Transverse colon (tissue), 4 donors: ENCODE measurements around the gene GMDS. TPM values are rescaled to one million over a fixed set of nuclear protein-coding genes. Genes with fewer than 3 reads are reported as not detected.

ENCODE experiments used
- DNase-seq: peaks from one replicate; pipeline ENCODE4 v3.0.0-alpha.2; 2019
- H3K27ac ChIP-seq, 4 donors: fragments of 200-600 bp; sonication (generic); 2 replicates each; pipeline ENCODE4 v1.5.1; 2016 to 2018; ENCODE audit warnings: inconsistent platforms in 4 of 4
- H3K27me3 ChIP-seq: fragments of 200-600 bp; sonication (generic); 2 replicates; pipeline ENCODE4 v1.5.1; 2017; ENCODE audit warnings: inconsistent platforms
- H3K36me3 ChIP-seq, 4 donors: fragments of 200-600 bp; sonication (generic); 2 replicates each; pipeline ENCODE4 v1.5.1; 2017 to 2019; ENCODE audit warnings: inconsistent platforms in 4 of 4
- H3K4me1 ChIP-seq, 4 donors: fragments of 200-600 bp; sonication (generic); 2 replicates each; pipeline ENCODE4 v1.5.1; 2017 to 2020; ENCODE audit warnings: inconsistent platforms in 4 of 4
- H3K4me3 ChIP-seq, 4 donors: fragments of 200-600 bp; sonication (generic); 1 replicate in 1 of 4; 2 replicates in 3 of 4; pipeline versions ENCODE4 v1.5.1 to v1.6.1; 2017 to 2019; ENCODE audit warnings: inconsistent platforms in 4 of 4
- H3K9me3 ChIP-seq, 2 donors: fragments of 200-600 bp; sonication (generic); 2 replicates each; pipeline ENCODE4 v1.5.1; 2017 to 2019; ENCODE audit warnings: inconsistent platforms in 2 of 2
- CTCF ChIP-seq, 5 experiments: fragments of 200-600 bp in 3 of 5; fragments of 450-650 bp in 2 of 5; sonication (generic) in 3 of 5; IDR thresholded peaks; 1 replicate in 2 of 5; 2 replicates in 3 of 5; pipeline ENCODE4 v1.5.1; 2016 to 2017; ENCODE audit warnings: antibody characterized with exemption in 5 of 5, inconsistent platforms in 3 of 5, mild to moderate bottlenecking in 2 of 5, moderate library complexity in 1 of 5
- EP300 ChIP-seq: sonication (generic); formaldehyde crosslinking; IDR thresholded peaks from one replicate; pipeline ENCODE4 v1.6.1; 2017; ENCODE audit warnings: antibody characterized with exemption, low read depth
- POLR2A ChIP-seq: fragments of 450-650 bp; IDR thresholded peaks from one replicate; pipeline ENCODE4 v1.6.1; 2016; ENCODE audit warnings: antibody characterized with exemption, mild to moderate bottlenecking, moderate library complexity
- POLR2AphosphoS5 ChIP-seq, 3 donors: sonication (generic); formaldehyde crosslinking; IDR thresholded peaks; one replicate each; pipeline ENCODE4 v1.6.1; 2016; ENCODE audit warnings: antibody characterized with exemption in 3 of 3
- WGBS, 2 donors: methylation state at CpG; one replicate each; pipeline ENCODE4 v1.1.5; 2018; ENCODE audit warnings: low coverage in 1 of 2; 5-methylcytosine and 5-hydroxymethylcytosine counted together
- in situ Hi-C, 4 donors: fragments of 200-750 bp; cut with MboI; loops; one replicate each; pipeline versions ENCODE4 v1.15.0 to v1.15.1; 2017; ENCODE audit warnings: low sequenced_read_pairs in 3 of 4, low pct_ligation_motif_present in 1 of 4, low pct_unique_long_range_greater_than_20kb in 1 of 4
- intact Hi-C: fragments of 100-400 bp; cut with DNase I; formaldehyde crosslinking; loops from one replicate; pipeline ENCODE4 v1.15.1; 2023; ENCODE audit warnings: low total_unique reads
- total RNA-seq, 4 donors: library from RNA; depleted of rRNA; stranded (reverse); fragments of >200 nt; gene quantifications; one replicate each; pipeline ENCODE4 v1.1.0, GENCODE V29; 2016

GMDS gene
- total RNA-seq, 4 donors from 2014 or later = 66.2 to 546 (median 102) TPM

- no peak overlapping the region for H3K27ac ChIP-seq
Observed at GRCh38 chr6:1651362-1651761, 594.0 kb downstream of the GMDS start.

DNA sequence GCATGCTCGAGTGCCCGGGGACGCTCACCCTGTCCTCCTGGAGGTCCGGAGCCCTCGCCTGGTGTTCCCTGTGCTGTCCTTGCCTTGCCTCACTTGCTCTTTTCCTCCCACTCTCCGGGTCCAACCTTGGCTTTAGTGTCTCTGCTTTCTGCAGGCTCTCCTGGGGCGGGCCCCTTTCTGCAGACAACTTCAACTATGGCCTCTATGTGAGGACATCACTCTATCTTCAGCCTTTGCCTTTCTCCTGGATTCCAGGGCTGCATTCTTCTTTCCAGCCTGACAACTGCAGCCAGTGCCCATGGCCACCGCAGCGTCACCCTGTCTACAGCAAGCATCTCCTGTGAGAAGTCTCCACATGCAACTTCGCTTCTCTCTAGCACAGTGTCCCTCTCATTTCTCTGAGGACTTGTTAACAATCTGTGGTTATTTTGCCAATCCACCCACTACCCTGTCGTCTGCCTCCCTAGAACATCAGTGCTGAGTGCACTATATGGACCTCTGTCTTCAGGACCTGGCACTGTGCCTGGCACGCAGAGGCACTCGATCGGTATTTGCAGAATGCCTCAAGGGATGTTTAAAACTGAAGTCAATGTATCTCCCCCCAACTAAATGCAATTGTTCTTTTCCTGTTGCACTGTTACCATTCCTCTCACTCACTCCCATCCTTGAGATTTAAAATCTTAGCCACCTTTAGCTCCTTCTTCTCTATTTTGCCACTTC, 599.8 kb downstream of the GMDS start:
- Histone ChIP-seq H3K9me3 (no peaks in the 10 kb centered on the region), H3K36me3 (no peaks in the 10 kb centered on the region)
- intact Hi-C loops = no loop called here

More at GRCh38 chr6:1651362-1651761, 594.0 kb downstream of the GMDS start:
- intact Hi-C loops = no loop called here
- H3K9me3 ChIP-seq = no peaks in the 10 kb centered on the region
- no peaks in the 10 kb centered on the region for H3K36me3 ChIP-seq
- no peak overlapping the region for H3K4me3 ChIP-seq
- no peaks in the 10 kb centered on the region for H3K4me1 ChIP-seq
- DNase-seq = no peak
- in situ Hi-C loops = no loop called here
- H3K27me3 ChIP-seq = no peaks in the 10 kb centered on the region
- WGBS, 2 donors = 67 to 97% methylated on average over 2 to 3 of the region's 3 CpGs
- TF ChIP-seq POLR2A (no peak), EP300 (no peak), POLR2AphosphoS5 (IDR thresholded peaks at IDR 0.05) (no peak), CTCF (IDR thresholded peaks at IDR 0.05) (no peak)

DNA sequence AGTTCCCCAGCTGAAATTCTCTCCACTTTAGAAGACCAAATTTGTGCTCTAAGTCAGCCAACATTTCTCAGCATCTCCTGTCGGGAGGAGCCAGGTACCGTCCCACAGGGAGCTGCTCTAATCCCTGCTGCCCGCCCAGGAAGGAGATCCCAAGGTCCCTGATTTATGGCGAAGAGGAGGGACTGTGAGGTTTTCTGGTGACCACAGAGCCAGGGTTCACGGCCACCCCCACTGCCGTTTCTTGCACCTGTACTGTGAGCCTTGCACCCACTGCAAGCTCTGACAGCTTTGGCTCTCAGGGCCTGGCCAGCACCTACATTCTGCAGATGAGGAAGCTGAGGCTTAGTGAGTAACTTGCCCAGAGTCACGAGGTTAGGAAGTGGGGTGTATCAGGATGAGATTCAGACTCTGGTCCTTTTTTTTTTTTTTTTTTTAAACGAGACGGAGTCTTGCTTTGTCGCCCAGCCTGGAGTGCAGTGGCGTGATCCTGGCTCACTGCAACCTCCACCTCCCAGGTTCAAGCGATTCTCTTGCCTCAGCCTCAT, 600.8 kb downstream of the GMDS start:
- H3K4me3 ChIP-seq = no peak overlapping the region
- no peaks in the 10 kb centered on the region for H3K4me1 ChIP-seq
- no peaks in the 10 kb centered on the region for H3K9me3 ChIP-seq
- TF ChIP-seq POLR2AphosphoS5 (IDR thresholded peaks at IDR 0.05) = no peak
- no peaks in the 10 kb centered on the region for H3K36me3 ChIP-seq
- in situ Hi-C loops = no loop called here
- no peak overlapping the region for H3K27ac ChIP-seq
- no peaks in the 10 kb centered on the region for H3K27me3 ChIP-seq
- intact Hi-C loops = no loop called here
- no peak for DNase-seq
- WGBS, 2 donors = 83% methylated on average over 12 of the region's 12 CpGs; no CpG with 5 or more reads in 1 of the 2 donors

More for the DNA sequence above, 599.8 kb downstream of the GMDS start:
- H3K27me3 ChIP-seq = no peaks in the 10 kb centered on the region
- H3K4me1 ChIP-seq = no peaks in the 10 kb centered on the region
- no peak overlapping the region for H3K4me3 ChIP-seq
- in situ Hi-C loops = no loop called here
- no peak overlapping the region for H3K27ac ChIP-seq
- no peak for TF ChIP-seq POLR2AphosphoS5 (IDR thresholded peaks at IDR 0.05)
- TF ChIP-seq POLR2A = no peak
- TF ChIP-seq EP300 = no peak
- no peak for TF ChIP-seq CTCF (IDR thresholded peaks at IDR 0.05)
- WGBS, 2 donors = 78 to 91% methylated on average over 6 to 14 of the region's 14 CpGs
- DNase-seq = no peak

DNA sequence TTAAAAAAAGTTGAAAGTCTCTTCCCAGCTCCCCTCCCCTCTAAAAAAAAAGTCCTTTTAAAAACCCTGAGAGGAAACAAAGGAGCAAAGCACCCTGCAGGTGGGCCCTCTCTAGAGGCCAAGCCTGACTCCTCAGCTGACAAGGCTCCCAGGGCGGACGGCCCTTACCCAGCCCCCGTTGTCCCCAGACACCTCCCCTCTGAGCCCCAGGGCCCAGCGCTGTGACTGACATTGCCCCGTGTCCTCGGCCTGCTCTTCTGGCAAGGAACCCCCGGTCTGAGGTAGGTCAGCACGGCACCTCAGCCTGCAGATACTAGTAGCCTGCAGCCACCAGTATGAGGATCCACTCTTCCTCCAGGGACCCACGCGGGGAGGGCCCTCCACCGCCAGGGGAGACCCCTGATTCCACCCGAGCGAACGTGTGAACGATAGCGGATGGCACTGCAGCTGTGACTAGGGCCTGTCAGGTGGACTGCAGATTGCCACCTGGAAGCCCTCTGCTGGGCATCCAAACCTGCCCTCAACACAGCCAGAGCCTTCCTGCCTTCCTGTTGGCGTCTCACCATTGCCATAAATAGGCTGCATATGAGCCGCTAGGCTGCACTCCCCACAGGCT, 601.5 kb downstream of the GMDS start:
- Histone ChIP-seq H3K4me3 (no peak overlapping the region), H3K27ac (no peak overlapping the region), H3K9me3 (no peaks in the 10 kb centered on the region), H3K4me1 (no peaks in the 10 kb centered on the region), H3K27me3 (no peaks in the 10 kb centered on the region), H3K36me3 (no peaks in the 10 kb centered on the region)
- in situ Hi-C loops (no loop called here), intact Hi-C loops (no loop called here)
- TF ChIP-seq POLR2AphosphoS5 (IDR thresholded peaks at IDR 0.05) (no peak), CTCF (IDR thresholded peaks at IDR 0.05) (no peak), EP300 (no peak), POLR2A (no peak)
- 84% methylated on average over 16 of the region's 18 CpGs; no CpG with 5 or more reads in 1 of the 2 donors for WGBS, 2 donors
- DNase-seq = no peak
